Hematopoietic multipotent progenitor cell treated with erythropoietin and hydrocortisone succinate and interleukin-3 and kit ligand, for 6 days (in vitro differentiated cells): ENCODE data around the gene PLCB1.

Experiments used
- DNase-seq: peaks from one replicate; pipeline ENCODE4 v3.0.0-alpha.2; 2015

Gene PLCB1

GRCh38 chr20:8870652-8871051 is 738.6 kb downstream of the PLCB1 start:
- DNase-seq: no peak

GRCh38 chr20:8874437-8874836 is 742.4 kb downstream of the PLCB1 start:
- DNase-seq: peak; percentile 32

GRCh38 chr20:8875586-8875985 is 743.5 kb downstream of the PLCB1 start:
- no peak for DNase-seq

GRCh38 chr20:8876366-8876765 is 744.3 kb downstream of the PLCB1 start:
- DNase-seq: no peak

GRCh38 chr20:8877294-8877693 is 745.2 kb downstream of the PLCB1 start:
- no peak for DNase-seq

- DNase-seq: no peak
Measured at GRCh38 chr20:8879669-8880068, 747.6 kb downstream of the PLCB1 start.

GRCh38 chr20:8880085-8880853 is 748.2 kb downstream of the PLCB1 start:
- DNase-seq: no peak

GRCh38 chr20:8891039-8891438 is 759.0 kb downstream of the PLCB1 start:
- no peak for DNase-seq

- no peak for DNase-seq
Measured at GRCh38 chr20:8895472-8895871, 763.4 kb downstream of the PLCB1 start.

- no peak for DNase-seq
Measured at GRCh38 chr20:8898823-8899222, 766.8 kb downstream of the PLCB1 start.

- DNase-seq: no peak
Measured at GRCh38 chr20:8901237-8902025, 769.4 kb downstream of the PLCB1 start.

GRCh38 chr20:8903655-8904605 is 771.9 kb downstream of the PLCB1 start:
- no peak for DNase-seq

- DNase-seq: no peak
Measured at GRCh38 chr20:8909596-8909995, 777.5 kb downstream of the PLCB1 start.

GRCh38 chr20:8912096-8912495 is 780.0 kb downstream of the PLCB1 start:
- DNase-seq: no peak

- DNase-seq: no peak
Measured at GRCh38 chr20:8912731-8913130, 780.7 kb downstream of the PLCB1 start.

- DNase-seq: no peak
Measured at GRCh38 chr20:8913456-8913855, 781.4 kb downstream of the PLCB1 start.

GRCh38 chr20:8914421-8914820 is 782.4 kb downstream of the PLCB1 start:
- no peak for DNase-seq

- DNase-seq: no peak
Measured at GRCh38 chr20:8917084-8917483, 785.0 kb downstream of the PLCB1 start.

- DNase-seq: no peak
Measured at GRCh38 chr20:8918145-8918544, 786.1 kb downstream of the PLCB1 start.

GRCh38 chr20:8924539-8924938 is 792.5 kb downstream of the PLCB1 start:
- DNase-seq: no peak

- no peak for DNase-seq
Measured at GRCh38 chr20:8930726-8931125, 798.7 kb downstream of the PLCB1 start.

GRCh38 chr20:8932192-8933165 is 800.4 kb downstream of the PLCB1 start:
- no peak for DNase-seq
